Liver (tissue), 3 donors: Measurements from ENCODE around the gene HYAL1.

Source experiments
- EGR1 ChIP-seq, 2 donors: IDR thresholded peaks; 2 replicates each; pipeline ENCODE4 v1.6.1; 2016 to 2018; ENCODE audit warnings: antibody characterized with exemption in 2 of 2, low read depth in 2 of 2
- JUND ChIP-seq, 2 donors: IDR thresholded peaks; 2 replicates each; pipeline ENCODE4 v1.6.1; 2016; ENCODE audit warnings: antibody characterized with exemption in 2 of 2
- NR2F2 ChIP-seq: IDR thresholded peaks from 2 replicates; pipeline ENCODE4 v1.6.1; 2016; ENCODE audit warnings: antibody characterized with exemption
- RAD21 ChIP-seq, 2 donors: IDR thresholded peaks; 2 replicates each; pipeline ENCODE4 v1.6.1; 2016; ENCODE audit warnings: antibody characterized with exemption in 2 of 2, mild to moderate bottlenecking in 2 of 2
- SP1 ChIP-seq: IDR thresholded peaks from 2 replicates; pipeline ENCODE4 v1.6.1; 2018; ENCODE audit warnings: antibody characterized with exemption, mild to moderate bottlenecking
- TAF1 ChIP-seq: conservative IDR thresholded peaks from 2 replicates; pipeline ENCODE4 v1.6.1; 2016; ENCODE audit warnings: antibody characterized with exemption, mild to moderate bottlenecking
- YY1 ChIP-seq: IDR thresholded peaks from 2 replicates; pipeline ENCODE4 v1.6.1; 2016; ENCODE audit warnings: antibody characterized with exemption, mild to moderate bottlenecking
- TF ChIP-seq, protein P1 (sequence below): fragments of 150-350 bp; IDR thresholded peaks from 2 replicates; pipeline ENCODE4 v1.5.1; 2017; ENCODE audit warnings: improper control_type of control experiment, low read depth, low read length; ENCODE audit not compliant: missing input control
- TF ChIP-seq, protein P2 (sequence below): IDR thresholded peaks from 2 replicates; pipeline ENCODE4 v1.6.1; 2016; ENCODE audit warnings: antibody characterized with exemption
- TF ChIP-seq, protein P3 (sequence below): IDR thresholded peaks from 2 replicates; pipeline ENCODE4 v1.6.1; 2016; ENCODE audit warnings: antibody characterized with exemption
- donor health status: healthy.
- donor health status: healthy.

DNA sequence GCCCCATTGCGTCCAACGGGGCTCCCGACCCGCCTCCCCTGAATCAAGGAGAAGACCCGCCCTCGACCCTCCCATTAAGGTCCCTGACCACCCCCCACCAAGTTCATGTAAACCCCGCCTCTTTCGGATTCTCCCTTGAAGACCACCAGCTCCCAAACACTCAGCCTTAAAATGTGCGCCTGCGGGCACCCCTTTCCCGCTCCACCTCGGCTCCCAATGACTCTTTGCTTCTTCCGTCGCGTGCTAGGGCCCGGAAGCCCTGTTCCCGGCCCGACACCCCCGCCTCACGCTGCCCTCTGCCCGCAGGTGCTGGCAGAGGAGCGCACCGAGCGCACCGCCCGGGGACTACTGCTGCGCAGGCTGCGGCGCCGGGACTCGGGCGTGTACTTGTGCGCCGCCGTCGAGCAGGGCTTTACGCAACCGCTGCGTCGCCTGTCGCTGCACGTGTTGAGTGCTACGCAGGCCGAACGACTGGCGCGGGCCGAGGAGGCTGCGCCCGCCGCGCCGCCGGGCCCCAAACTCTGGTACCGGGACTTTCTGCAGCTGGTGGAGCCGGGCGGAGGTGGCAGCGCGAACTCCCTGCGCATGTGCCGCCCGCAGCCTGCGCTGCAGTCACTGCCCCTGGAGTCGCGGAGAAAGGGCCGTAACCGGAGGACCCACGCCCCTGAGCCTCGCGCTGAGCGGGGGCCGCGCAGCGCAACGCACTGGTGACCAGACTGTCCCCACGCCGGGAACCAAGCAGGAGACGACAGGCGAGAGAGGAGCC, 27.2 kb downstream of the HYAL1 start:
- TF ChIP-seq, protein P1, sequence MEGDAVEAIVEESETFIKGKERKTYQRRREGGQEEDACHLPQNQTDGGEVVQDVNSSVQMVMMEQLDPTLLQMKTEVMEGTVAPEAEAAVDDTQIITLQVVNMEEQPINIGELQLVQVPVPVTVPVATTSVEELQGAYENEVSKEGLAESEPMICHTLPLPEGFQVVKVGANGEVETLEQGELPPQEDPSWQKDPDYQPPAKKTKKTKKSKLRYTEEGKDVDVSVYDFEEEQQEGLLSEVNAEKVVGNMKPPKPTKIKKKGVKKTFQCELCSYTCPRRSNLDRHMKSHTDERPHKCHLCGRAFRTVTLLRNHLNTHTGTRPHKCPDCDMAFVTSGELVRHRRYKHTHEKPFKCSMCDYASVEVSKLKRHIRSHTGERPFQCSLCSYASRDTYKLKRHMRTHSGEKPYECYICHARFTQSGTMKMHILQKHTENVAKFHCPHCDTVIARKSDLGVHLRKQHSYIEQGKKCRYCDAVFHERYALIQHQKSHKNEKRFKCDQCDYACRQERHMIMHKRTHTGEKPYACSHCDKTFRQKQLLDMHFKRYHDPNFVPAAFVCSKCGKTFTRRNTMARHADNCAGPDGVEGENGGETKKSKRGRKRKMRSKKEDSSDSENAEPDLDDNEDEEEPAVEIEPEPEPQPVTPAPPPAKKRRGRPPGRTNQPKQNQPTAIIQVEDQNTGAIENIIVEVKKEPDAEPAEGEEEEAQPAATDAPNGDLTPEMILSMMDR = no peak
- TF ChIP-seq SP1 = no peak
- TF ChIP-seq NR2F2 = no peak
- TF ChIP-seq TAF1 = no peak
- no peak for TF ChIP-seq RAD21 (IDR thresholded peaks at IDR 0.05)
- TF ChIP-seq, protein P2, sequence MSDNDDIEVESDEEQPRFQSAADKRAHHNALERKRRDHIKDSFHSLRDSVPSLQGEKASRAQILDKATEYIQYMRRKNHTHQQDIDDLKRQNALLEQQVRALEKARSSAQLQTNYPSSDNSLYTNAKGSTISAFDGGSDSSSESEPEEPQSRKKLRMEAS = no peak
- no peak for TF ChIP-seq JUND (IDR thresholded peaks at IDR 0.05)
- TF ChIP-seq, protein P3, sequence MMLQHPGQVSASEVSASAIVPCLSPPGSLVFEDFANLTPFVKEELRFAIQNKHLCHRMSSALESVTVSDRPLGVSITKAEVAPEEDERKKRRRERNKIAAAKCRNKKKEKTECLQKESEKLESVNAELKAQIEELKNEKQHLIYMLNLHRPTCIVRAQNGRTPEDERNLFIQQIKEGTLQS = no peak
- no peak for TF ChIP-seq YY1
- TF ChIP-seq EGR1 (IDR thresholded peaks at IDR 0.05; ENCODE audit: low read depth in 2 of 2) = no peak
